Fibroblast of mammary gland (primary cell): ENCODE data around the gene NQO2.
"Not testable (repeated sequence)": the region's sequence is repeated elsewhere in the genome, so short reads cannot be mapped to it uniquely, and the experiment has no call there.

ENCODE experiments used
- DNase-seq: peaks from one replicate; pipeline ENCODE4 v3.0.0-alpha.2; 2010; ENCODE audit warnings: low read depth
- H3K4me3 ChIP-seq: 2 replicates; pipeline ENCODE4 v1.5.1; 2011; ENCODE audit warnings: low read depth, mild to moderate bottlenecking, low read length, moderate library complexity; ENCODE audit not compliant: control insufficient read depth
- CTCF ChIP-seq: conservative IDR thresholded peaks from 2 replicates; pipeline ENCODE4 v1.5.1; 2011; ENCODE audit warnings: low read depth, low read length, inconsistent platforms; ENCODE audit not compliant: control insufficient read depth, insufficient read depth

NQO2 gene

GRCh38 chr6:2993755-2994317, 5.9 kb upstream of the NQO2 start:
- DNase-seq = no peak
- H3K4me3 ChIP-seq = no peak overlapping the region
- no peak for TF ChIP-seq CTCF

- not testable (repeated sequence) for DNase-seq
- H3K4me3 ChIP-seq = peak overlapping the region; percentile 62
- peak; percentile 40 for TF ChIP-seq CTCF
Measured at GRCh38 chr6:2998249-2998997, 1.3 kb upstream of the NQO2 start.

GRCh38 chr6:2998998-2999617, 586 bp upstream of the NQO2 start:
- TF ChIP-seq CTCF = no peak
- H3K4me3 ChIP-seq = peak overlapping the region; percentile 62
- peak; percentile 96 for DNase-seq

GRCh38 chr6:3001146-3001772, 1.6 kb downstream of the NQO2 start:
- H3K4me3 ChIP-seq = no peak overlapping the region
- DNase-seq = no peak
- TF ChIP-seq CTCF = no peak

GRCh38 chr6:3001773-3002293, 2.1 kb downstream of the NQO2 start:
- peak; percentile 83 for DNase-seq

GRCh38 chr6:3003226-3003625, 3.5 kb downstream of the NQO2 start:
- not testable (repeated sequence) for H3K4me3 ChIP-seq, DNase-seq

More at GRCh38 chr6:3001773-3002293, 2.1 kb downstream of the NQO2 start:
- peak; percentile 61 for TF ChIP-seq CTCF
- H3K4me3 ChIP-seq = no peak overlapping the region
